Activated CD4-positive, alpha-beta T cell treated with anti-CD3 and anti-CD28 coated beads for 24 hours (primary cell): ENCODE measurements around the gene EXD3.

ENCODE experiments used
- DNase-seq, 2 donors: peaks; one replicate each; pipeline ENCODE4 v3.0.0-alpha.2; 2020; ENCODE audit warnings: low read depth in 2 of 2

Gene EXD3

GRCh38 chr9:137432687-137433348 lies 9.9 kb upstream of the EXD3 start:
- DNase-seq, result no peak

GRCh38 chr9:137431416-137431931 lies 8.5 kb upstream of the EXD3 start:
- no peak for DNase-seq

- DNase-seq, result no peak
Observed at GRCh38 chr9:137430723-137431415, 7.9 kb upstream of the EXD3 start.

GRCh38 chr9:137429974-137430722 lies 7.2 kb upstream of the EXD3 start:
- no peak for DNase-seq

- no peak for DNase-seq
Observed at GRCh38 chr9:137429546-137429890, 6.6 kb upstream of the EXD3 start.

- DNase-seq, result no peak
Observed at GRCh38 chr9:137428841-137429545, 6.0 kb upstream of the EXD3 start.

GRCh38 chr9:137428311-137428630 lies 5.3 kb upstream of the EXD3 start:
- DNase-seq, result no peak

- DNase-seq, result no peak
Observed at GRCh38 chr9:137427454-137428310, 4.7 kb upstream of the EXD3 start.

- DNase-seq, result no peak
Observed at GRCh38 chr9:137426018-137426681, 3.2 kb upstream of the EXD3 start.

- DNase-seq, result no peak
Observed at GRCh38 chr9:137423514-137424291, 741 bp upstream of the EXD3 start.

GRCh38 chr9:137421838-137422603 lies 941 bp downstream of the EXD3 start:
- DNase-seq, result no peak

GRCh38 chr9:137417161-137418021 lies 5.6 kb downstream of the EXD3 start:
- no peak for DNase-seq

- no peak for DNase-seq
Observed at GRCh38 chr9:137416563-137417151, 6.3 kb downstream of the EXD3 start.

- DNase-seq, result no peak
Observed at GRCh38 chr9:137416006-137416562, 6.9 kb downstream of the EXD3 start.

GRCh38 chr9:137415451-137415850 lies 7.5 kb downstream of the EXD3 start:
- no peak for DNase-seq

GRCh38 chr9:137412431-137412830 lies 10.5 kb downstream of the EXD3 start:
- DNase-seq, result no peak

GRCh38 chr9:137411645-137412380 lies 11.1 kb downstream of the EXD3 start:
- peak in 1 of 2 donors; percentile 38 for DNase-seq
